SKM-1 treated with dmso at 0.1 percent for 144 hours (cell line): Measurements from ENCODE around the gene SFTPD.

Experiments
- DNase-seq: peaks from one replicate; lab custom pipeline; 2025; ENCODE audit not compliant: unreplicated experiment; lab: John Stamatoyannopoulos, UW

Gene SFTPD

DNA sequence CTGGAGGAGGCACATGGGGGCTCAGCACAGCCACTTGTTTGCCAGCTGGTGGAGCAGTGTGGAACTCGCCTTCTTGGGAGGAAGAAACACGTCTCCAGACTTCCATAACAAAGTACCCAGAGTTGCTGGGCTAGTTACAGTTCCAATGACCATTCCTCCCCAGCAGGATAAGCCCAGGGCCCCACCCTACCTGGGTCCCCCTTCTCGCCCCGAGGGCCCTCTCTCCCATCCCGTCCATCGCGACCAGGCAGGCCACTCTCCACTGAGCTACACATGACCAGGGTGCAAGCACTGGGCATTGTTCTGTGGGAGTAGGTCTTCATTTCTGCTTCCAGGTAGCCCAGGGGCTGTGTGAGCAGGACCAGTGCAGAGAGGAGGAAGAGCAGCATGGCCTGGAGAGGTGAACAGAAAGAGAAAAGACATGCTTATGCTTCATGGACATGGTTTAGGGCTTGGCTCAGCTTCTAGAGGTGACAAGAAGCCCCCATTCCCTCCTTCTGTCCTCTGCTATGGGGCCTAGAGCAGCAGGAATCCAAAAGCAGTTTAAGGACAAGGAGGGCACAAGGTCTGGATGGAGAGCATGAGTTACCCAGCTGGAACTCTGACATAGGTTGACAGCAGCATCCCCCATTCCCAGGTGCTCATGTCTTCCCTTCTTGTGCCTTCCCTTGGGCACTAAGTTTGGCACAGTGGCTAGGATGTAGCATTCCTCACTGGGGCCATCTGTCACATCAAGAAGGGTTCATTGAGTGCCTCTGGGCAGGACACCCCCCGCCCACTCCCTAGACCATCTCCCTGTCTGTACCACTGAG, 2.4 kb downstream of the SFTPD start:
- DNase-seq: no peak

DNA sequence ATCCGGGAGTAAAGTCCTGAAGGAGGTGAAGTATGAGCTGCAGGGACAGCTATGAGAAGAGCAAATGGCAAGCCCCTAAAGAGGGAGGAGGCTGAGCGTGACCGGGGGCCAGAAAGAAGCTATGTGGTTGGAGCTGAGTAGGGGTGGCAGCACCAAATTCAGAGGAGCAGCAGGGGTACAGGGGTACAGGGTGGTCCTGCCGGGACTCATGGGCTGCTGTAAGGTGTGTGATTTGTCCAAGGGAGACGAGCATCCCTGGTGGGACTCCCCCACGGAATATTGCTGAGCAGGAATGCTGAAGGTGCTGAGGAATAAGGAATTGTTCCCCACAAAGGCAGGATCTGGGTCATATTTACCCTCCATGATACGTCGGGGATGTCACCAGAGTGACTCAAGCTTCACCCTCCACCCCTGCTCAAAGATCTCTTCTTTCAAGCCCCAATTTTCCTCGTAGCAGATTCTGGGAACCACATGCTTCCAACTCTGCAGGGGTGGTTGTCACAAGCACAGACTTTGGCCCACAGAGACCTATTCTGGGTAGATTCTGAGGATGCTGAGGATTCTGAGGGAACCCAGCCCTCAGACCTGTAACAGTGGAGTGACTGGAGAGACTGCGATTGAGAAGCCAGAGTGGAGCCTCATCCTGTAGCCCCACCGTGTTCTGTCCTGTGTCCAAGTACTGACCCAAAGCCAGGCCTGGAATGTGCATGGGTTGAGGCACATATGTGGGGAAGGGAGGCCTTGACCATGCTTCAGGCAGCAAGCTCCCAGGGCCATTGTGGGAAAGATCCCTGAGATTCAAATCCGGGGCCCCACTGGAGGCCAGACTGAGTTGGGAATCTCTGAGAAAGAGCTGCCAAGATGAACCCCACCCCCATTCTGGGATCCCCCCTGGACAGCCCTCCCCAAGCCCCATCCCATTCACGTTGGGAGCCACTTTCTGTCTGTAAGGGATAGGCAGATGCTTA, 4.2 kb downstream of the SFTPD start:
- DNase-seq: no peak

GRCh38 chr10:79943871-79944270, 5.0 kb downstream of the SFTPD start:
- no peak for DNase-seq

DNA sequence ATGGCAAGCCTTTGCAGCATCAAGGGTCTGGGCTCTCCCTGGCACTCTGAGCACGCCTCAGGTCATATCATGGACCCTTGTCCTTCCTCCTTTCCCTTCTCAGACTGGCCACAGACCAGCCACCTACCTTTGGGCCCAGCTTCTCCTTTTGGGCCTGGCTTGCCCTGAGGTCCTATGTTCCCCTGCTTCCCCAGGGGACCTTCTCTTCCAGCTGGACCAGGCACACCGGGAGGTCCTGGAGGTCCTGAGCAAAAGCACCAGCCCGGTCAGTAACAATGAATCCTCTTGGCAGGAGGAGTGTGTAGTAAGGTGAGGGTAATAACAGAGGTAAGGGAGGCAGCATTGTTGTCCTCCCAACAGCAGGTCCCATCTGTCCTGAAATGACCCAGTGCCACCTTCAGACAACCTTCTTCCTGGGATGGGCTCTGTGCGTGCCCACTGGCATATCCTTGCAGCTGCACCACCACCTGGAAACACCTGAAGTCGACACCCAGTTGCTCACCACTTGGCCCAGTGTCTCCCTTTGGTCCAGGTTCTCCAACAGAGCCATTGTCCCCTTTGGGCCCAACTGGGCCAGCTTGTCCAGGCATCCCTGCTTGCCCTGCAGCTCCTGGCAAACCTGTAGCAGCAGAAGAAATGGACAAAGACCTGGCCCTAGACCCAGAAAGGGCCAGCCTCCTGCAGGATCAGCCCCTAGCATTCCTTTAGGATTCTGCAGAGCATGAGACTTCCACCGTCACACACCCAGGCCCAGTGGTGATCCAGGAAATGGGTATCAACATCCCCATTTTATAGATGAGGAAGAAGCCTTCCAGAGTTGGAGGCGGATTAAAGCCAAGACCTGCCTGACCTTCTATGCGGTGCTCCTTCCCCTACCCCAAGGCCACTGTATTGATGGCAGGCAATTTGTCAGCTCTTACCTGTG, 6.4 kb downstream of the SFTPD start:
- no peak for DNase-seq

DNA sequence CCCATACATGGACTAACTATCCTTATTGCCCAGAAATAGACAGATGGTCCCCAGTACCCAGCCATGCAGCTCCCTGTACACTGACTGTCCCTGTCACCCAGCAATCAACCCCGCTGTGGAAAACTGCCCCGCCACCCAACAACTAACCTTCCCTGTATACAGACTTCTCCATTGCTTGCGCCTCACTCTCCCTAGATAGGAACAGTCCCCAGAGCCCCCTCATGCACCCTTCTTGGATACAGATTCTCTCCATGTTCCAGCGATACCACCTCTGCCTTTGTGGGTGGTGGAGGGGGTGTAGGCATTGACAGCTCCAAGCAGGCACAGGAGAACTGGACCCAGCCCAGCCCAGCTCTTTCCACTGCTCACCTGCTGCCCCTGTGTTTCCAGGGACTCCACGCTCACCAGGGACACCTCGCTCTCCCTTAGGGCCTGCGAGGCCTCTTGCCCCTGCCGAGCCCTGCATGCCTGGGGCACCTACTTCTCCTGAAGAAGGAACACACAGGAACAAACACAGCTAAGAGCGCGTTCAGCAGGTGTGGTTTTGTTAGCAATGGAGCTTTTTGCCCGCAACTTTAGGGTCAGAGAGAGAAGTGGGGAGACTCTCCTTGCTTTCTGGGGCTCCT, 7.2 kb downstream of the SFTPD start:
- DNase-seq: no peak

GRCh38 chr10:79941146-79941545, 7.8 kb downstream of the SFTPD start:
- DNase-seq: no peak

DNA sequence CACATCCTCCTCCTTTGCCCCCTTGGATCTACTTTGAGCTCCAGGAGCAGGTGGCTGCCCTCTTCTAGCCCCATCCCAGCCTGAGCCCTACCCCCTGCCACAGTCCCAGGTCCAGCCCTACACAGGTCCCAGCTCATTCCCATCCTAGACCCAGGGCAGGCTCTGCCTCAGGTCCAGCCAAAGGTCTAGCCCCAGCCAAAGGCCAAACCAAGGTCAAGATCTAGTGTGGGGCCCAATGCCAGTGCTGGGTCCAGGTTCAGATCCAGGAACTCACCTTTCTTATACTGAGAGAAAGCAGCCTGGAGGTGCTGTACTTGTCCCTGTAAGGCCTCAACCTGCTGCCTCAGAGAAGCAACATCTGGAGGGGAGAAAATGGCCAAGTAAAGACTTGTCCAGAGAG, 8.5 kb downstream of the SFTPD start:
- no peak for DNase-seq

DNA sequence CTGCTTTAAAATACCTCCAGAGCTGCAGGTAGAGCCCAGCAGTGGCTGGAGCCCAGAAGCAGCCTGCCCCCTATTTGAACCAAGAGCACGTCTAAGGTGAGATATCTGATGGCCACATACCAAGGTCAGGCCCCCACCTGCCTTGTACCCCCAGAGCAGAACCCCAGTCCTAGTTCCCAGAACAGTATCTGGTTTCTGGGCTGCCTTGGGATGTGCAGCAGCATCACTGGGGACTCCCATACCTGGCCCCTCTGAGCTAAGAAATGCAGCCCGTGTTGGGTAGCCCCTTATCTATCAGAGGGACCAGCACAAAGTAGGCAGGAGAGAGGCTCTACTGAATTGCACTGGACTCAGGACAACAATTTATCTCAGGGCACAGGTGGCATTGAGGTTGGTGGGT, 8.9 kb downstream of the SFTPD start:
- no peak for DNase-seq

DNA sequence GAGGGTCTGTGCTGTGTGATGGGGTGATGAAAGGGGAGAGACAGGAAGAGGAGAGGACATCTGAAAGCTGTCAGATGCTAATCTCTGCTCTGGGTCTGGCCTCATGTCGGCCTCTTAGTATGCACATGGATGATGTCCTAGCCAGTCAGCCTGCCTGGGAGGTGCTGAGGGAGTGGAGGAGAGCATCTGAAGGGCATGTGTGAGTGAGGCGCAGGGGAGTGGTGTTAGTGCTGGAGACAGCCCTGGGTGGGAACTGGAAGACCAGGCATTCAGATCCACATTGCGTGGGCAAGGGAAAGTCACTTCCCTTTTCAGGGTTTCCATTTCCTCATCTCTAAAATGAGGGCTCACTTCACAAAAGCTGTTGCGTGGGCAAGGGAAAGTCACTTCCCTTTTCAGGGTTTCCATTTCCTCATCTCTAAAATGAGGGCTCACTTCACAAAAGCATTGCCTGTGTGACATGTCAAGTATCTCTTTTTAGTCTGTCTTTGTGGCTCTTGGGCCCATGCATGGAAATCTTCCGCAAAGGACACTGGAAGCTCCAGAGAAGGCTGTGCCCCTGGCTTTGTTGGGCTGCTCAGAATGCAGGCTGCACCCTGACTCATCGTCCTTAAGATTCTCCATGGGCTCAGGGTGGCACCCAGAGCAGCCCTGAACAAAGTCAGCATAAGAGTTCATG, 10.0 kb downstream of the SFTPD start:
- peak; percentile 94 for DNase-seq

DNA sequence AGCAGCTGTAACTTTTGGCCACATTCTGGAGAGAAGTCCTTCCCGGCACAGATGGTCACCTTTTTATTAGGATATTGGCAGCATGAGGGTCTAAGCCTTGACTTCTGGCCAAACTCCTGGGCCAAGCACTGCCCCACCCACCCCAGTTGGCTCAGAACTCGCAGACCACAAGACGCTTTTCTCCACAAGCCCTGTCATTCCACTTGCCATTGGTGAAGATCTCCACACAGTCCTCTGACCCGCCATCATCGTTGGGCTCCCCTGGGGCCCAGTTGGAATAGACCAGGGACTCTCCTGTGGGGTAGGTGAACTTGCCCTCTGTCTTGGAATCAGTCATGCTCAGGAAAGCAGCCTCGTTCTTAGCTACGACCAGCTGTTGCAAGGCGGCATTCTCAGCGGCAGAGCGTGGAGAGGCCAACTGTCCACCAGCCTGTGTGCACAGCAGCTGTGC, 11.2 kb downstream of the SFTPD start:
- no peak for DNase-seq

- DNase-seq: no peak
These were observed 12.0 kb downstream of the SFTPD start for GRCh38 chr10:79936625-79937615.

DNA sequence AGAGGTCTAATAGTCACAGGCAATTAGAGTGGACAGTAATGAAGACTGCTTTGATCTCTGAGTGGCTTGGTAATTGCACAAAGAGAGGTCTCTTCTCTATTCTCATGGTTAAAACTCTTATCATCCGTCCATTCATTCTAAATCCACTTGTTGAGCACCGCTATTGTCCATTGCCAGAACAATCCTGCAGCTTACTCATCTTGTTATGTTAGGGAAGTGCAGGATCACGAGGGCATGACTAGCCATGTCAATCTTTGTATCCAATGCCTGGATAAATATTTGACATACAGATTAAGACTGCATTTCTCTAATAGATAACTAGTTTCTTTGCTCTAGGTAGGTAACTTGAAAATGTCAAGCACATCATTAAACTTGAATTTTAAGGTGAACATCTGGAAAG, 14.9 kb downstream of the SFTPD start:
- DNase-seq: no peak

GRCh38 chr10:79932841-79933379, 16.0 kb downstream of the SFTPD start:
- no peak for DNase-seq

DNA sequence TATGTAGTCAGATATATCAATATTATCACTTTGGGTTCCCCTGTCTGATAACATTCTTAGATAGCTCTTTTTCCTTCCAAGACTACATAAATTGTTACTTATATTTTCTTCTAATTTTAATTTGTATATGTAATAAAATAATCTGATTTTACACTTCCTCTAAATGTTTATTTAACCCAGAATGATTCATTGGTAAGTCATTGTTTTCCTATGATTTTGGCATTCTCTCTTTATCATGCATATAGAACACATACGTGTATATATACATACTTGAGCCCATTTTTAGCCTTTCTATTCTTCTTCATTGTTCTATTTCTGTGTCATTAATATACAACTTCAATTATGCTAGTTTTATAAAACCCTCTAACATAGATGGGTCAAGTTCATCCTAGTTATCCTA, 16.6 kb downstream of the SFTPD start:
- DNase-seq: no peak

GRCh38 chr10:79930751-79931150, 18.2 kb downstream of the SFTPD start:
- DNase-seq: no peak

GRCh38 chr10:79930267-79930666, 18.6 kb downstream of the SFTPD start:
- no peak for DNase-seq

DNA sequence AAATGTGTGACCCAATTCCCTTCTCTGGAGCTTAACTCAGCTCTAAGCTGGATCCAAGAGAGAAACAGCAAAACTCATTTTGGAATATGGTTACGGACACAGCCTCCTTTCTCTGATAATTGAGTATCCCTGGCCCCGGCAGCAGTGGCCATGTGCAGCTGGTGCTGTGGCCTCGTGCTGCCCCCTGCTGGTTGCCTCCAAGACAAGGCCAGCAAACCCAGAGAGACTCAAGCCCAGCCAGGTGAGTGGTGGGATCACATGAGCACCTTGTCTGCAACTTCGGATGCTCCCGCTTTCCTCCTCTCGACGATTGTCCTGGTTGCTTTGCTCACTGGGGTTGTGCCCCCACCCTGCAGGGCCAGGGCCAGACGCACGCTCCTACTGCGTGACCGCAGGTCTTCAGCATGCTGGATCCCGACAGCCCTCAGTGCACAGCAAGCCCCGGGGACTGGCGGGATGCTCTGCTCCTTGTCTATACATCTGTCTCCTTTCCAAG, 19.4 kb downstream of the SFTPD start:
- peak; percentile 58 for DNase-seq

DNA sequence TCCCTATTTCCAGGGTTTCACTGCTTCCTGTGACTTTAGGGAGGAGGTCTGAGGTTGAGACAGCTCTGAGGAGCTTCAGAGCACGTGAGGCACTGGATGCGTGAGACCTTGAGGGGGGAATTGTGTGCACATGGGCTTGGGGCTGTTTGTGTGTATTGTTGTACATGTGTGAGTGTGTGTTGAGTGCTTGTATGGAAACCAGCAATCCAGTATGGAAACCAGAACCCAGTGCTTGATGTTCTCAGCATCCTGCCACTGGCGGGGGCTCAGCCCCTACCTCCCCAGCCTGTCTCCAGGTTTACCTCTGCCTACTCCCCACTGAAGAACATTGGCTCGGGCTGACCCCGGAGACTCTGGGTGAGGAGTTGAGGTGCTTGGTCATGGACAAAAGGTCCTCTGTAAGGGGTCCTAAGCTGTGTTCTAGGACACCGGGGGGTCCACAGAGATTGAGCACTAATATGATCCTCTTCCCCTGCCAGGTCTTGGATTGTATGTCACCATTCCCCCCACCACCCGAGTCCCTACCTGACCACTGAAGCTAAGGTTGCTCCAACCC, 20.8 kb downstream of the SFTPD start:
- DNase-seq: no peak
